HG02763 (cell line): Measurements from ENCODE around the gene IPO11.

Experiments
- ATAC-seq: cut with Tn5 transposase; IDR thresholded peaks from one replicate; pipeline ENCODE4 v1.9.1; 2021; ENCODE audit warnings: mild to moderate bottlenecking, moderate library complexity; ENCODE audit not compliant: unreplicated experiment

The IPO11 gene

GRCh38 chr5:62432621-62433064 lies 20.1 kb downstream of the IPO11 start:
- ATAC-seq = no peak

GRCh38 chr5:62448528-62448927 lies 36.0 kb downstream of the IPO11 start:
- no peak for ATAC-seq

GRCh38 chr5:62450259-62450658 lies 37.7 kb downstream of the IPO11 start:
- no peak for ATAC-seq

- no peak for ATAC-seq
These were observed 44.5 kb downstream of the IPO11 start for GRCh38 chr5:62457071-62457470.

- peak; percentile 71 for ATAC-seq
These were observed 48.0 kb downstream of the IPO11 start for GRCh38 chr5:62460578-62460983.

GRCh38 chr5:62461561-62461960 lies 49.0 kb downstream of the IPO11 start:
- ATAC-seq = no peak

GRCh38 chr5:62465985-62466925 lies 53.7 kb downstream of the IPO11 start:
- no peak for ATAC-seq

- no peak for ATAC-seq
These were observed 60.6 kb downstream of the IPO11 start for GRCh38 chr5:62473209-62473608.

GRCh38 chr5:62475072-62475471 lies 62.5 kb downstream of the IPO11 start:
- ATAC-seq = no peak

GRCh38 chr5:62477801-62478200 lies 65.2 kb downstream of the IPO11 start:
- no peak for ATAC-seq

GRCh38 chr5:62483556-62483955 lies 71.0 kb downstream of the IPO11 start:
- ATAC-seq = no peak

GRCh38 chr5:62486672-62487071 lies 74.1 kb downstream of the IPO11 start:
- ATAC-seq = no peak

GRCh38 chr5:62488531-62488930 lies 76.0 kb downstream of the IPO11 start:
- ATAC-seq = no peak

- ATAC-seq = no peak
These were observed 76.9 kb downstream of the IPO11 start for GRCh38 chr5:62489471-62489870.

GRCh38 chr5:62494772-62495171 lies 82.2 kb downstream of the IPO11 start:
- no peak for ATAC-seq

GRCh38 chr5:62496876-62497275 lies 84.3 kb downstream of the IPO11 start:
- ATAC-seq = no peak

GRCh38 chr5:62498961-62499360 lies 86.4 kb downstream of the IPO11 start:
- no peak for ATAC-seq

- ATAC-seq = no peak
These were observed 87.2 kb downstream of the IPO11 start for GRCh38 chr5:62499756-62500155.

GRCh38 chr5:62502456-62503101 lies 90.0 kb downstream of the IPO11 start:
- ATAC-seq = no peak

- no peak for ATAC-seq
These were observed 91.6 kb downstream of the IPO11 start for GRCh38 chr5:62504129-62504528.

- no peak for ATAC-seq
These were observed 94.3 kb downstream of the IPO11 start for GRCh38 chr5:62506659-62507460.
